Measurements from ENCODE around the gene EIF4G1. TPM values are rescaled to one million over a fixed set of nuclear protein-coding genes. Genes with fewer than 3 reads are reported as not detected.
"Not testable (repeated sequence)": the region's sequence is repeated elsewhere in the genome, so short reads cannot be mapped to it uniquely, and the experiment has no call there.

EIF4G1 gene, protein sequence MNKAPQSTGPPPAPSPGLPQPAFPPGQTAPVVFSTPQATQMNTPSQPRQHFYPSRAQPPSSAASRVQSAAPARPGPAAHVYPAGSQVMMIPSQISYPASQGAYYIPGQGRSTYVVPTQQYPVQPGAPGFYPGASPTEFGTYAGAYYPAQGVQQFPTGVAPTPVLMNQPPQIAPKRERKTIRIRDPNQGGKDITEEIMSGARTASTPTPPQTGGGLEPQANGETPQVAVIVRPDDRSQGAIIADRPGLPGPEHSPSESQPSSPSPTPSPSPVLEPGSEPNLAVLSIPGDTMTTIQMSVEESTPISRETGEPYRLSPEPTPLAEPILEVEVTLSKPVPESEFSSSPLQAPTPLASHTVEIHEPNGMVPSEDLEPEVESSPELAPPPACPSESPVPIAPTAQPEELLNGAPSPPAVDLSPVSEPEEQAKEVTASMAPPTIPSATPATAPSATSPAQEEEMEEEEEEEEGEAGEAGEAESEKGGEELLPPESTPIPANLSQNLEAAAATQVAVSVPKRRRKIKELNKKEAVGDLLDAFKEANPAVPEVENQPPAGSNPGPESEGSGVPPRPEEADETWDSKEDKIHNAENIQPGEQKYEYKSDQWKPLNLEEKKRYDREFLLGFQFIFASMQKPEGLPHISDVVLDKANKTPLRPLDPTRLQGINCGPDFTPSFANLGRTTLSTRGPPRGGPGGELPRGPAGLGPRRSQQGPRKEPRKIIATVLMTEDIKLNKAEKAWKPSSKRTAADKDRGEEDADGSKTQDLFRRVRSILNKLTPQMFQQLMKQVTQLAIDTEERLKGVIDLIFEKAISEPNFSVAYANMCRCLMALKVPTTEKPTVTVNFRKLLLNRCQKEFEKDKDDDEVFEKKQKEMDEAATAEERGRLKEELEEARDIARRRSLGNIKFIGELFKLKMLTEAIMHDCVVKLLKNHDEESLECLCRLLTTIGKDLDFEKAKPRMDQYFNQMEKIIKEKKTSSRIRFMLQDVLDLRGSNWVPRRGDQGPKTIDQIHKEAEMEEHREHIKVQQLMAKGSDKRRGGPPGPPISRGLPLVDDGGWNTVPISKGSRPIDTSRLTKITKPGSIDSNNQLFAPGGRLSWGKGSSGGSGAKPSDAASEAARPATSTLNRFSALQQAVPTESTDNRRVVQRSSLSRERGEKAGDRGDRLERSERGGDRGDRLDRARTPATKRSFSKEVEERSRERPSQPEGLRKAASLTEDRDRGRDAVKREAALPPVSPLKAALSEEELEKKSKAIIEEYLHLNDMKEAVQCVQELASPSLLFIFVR (N-terminal part only)
- 100 to 1,000 TPM; 146 to 213 TPM for total RNA-seq

DNA sequence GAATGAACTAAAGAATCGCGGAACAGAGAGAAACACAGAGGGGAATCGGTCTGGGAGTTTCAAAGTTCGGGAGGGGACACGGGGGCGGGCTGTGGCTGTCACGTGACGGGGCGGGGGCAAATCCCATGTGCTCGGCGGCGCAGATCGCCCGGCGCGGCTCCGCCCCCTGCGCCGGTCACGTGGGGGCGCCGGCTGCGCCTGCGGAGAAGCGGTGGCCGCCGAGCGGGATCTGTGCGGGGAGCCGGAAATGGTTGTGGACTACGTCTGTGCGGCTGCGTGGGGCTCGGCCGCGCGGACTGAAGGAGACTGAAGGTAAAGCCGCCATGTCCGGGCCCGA lies at the start of gene EIF4G1:
Gene EIF4G1 (plus strand): TSS at position 244 of the 337 bp plus-strand sequence. CDS start 1,191 bp downstream, outside the sequence.
- Histone ChIP-seq H3K36me3 (replicated peaks in 1 of 2; ENCODE audit: insufficient read depth in 1 of 2, low read depth in 2 of 2) (no peaks in the 10 kb centered on the region), H3K4me1 (peaks cover 40% of the 10 kb centered on the region), H3K27me3 (no peaks in the 10 kb centered on the region), H3K4me3 (peak within 1 kb of the TSS; percentile 54 to 97), H3K27ac (peak within 1 kb of the TSS; percentile 97 to 99 (median 98)), H3K9me3 (no peaks in the 10 kb centered on the region)
- WGBS, 2 donors, result 0% methylated on average over 6 to 33 of the region's 40 CpGs
- DNase-seq (peak; percentile 96), ATAC-seq (peak; percentile 86)
- no peak for TF ChIP-seq CTCF (IDR thresholded peaks at IDR 0.05)
- peak; percentile 47 to 78 (median 71) for TF ChIP-seq POLR2A (IDR thresholded peaks at IDR 0.05)
- intact Hi-C loops (cut with DNase I), result no loop called here

DNA sequence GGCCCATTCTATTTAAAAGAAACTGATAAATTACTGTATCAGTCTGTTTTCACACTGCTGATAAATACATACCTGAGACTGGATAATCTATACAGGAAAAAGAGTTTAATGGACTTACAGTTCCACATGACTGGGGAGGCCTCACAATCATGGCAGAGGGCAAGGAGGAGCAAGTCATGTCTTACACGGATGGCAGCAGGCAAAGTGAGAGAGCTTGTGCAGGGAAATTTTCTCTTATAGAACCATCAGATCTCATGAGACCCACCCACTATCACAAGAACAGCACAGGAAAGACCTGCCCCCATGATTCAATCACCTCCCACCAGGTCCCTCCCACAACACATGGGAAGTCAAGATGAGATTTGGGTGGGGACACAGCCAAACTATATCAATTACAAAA lies 47.2 kb upstream of the EIF4G1 start:
- H3K9me3 ChIP-seq; H3K27ac ChIP-seq; ATAC-seq; H3K36me3 ChIP-seq (replicated peaks in 1 of 2; ENCODE audit: insufficient read depth in 1 of 2, low read depth in 2 of 2); intact Hi-C loops (cut with DNase I); H3K27me3 ChIP-seq; DNase-seq; H3K4me1 ChIP-seq; H3K4me3 ChIP-seq: not testable (repeated sequence)
- WGBS, 2 donors, result 87 to 93% methylated on average over 1 of the region's 1 CpG

DNA sequence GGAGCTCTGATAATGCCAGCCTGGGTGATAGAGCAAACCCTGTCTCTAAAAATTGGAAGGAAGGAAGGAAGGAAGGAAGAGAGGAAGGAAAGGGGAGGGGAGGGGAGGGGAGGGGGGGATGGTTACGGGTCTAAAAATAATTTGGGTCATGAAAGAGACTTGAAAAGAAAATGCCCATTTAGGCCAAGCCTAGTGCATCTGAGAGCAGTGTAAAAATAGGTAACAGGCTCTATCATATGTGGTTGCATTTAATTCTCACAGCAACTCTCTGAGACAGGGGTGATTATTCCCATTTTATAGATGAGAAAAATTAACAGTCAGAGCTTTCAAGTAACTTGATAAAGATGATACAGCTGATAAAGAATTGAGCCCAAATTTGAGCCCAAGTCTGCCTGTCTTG lies 42.1 kb upstream of the EIF4G1 start:
- no peak overlapping the region for H3K27ac ChIP-seq
- no peak for ATAC-seq
- intact Hi-C loops (cut with DNase I), result no loop called here
- H3K36me3 ChIP-seq (replicated peaks in 1 of 2; ENCODE audit: insufficient read depth in 1 of 2, low read depth in 2 of 2), result no peaks in the 10 kb centered on the region
- WGBS, 2 donors, result 65 to 67% methylated on average over 1 of the region's 1 CpG
- TF ChIP-seq POLR2A (IDR thresholded peaks at IDR 0.05), result no peak
- TF ChIP-seq CTCF (IDR thresholded peaks at IDR 0.05), result no peak
- H3K4me1 ChIP-seq, result peaks cover 19% of the 10 kb centered on the region
- H3K27me3 ChIP-seq, result no peaks in the 10 kb centered on the region
- no peak for DNase-seq
- H3K4me3 ChIP-seq, result no peak overlapping the region
- H3K9me3 ChIP-seq, result no peaks in the 10 kb centered on the region

DNA sequence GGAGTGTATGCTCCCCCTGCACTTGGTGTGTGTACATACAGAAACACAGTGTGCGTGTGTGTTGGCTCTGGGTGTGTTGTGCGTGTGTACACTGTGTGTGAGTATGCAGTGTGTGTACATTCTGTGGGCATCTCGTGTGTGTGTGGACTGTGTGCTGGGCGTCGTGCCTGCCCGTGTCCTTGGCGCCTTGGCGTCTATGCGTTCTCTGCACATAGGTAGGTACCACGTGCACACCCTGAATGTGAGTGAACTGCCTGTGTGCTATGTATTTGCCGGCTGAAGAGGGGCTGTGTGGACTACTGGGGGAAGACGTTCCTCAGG lies 39.1 kb upstream of the EIF4G1 start:
- no peaks in the 10 kb centered on the region for H3K27me3 ChIP-seq
- peaks cover 19% of the 10 kb centered on the region for H3K4me1 ChIP-seq
- peak in 3 of 4 donors; percentile 27 to 44 (median 33) for DNase-seq
- ATAC-seq, result peak; percentile 45
- TF ChIP-seq CTCF (IDR thresholded peaks at IDR 0.05), result no peak
- TF ChIP-seq POLR2A (IDR thresholded peaks at IDR 0.05), result no peak
- no peaks in the 10 kb centered on the region for H3K9me3 ChIP-seq
- 55 to 57% methylated on average over 8 to 12 of the region's 12 CpGs for WGBS, 2 donors
- H3K4me3 ChIP-seq, result no peak overlapping the region
- H3K27ac ChIP-seq, result peak overlapping the region in 2 of 4 donors; percentile 80 to 83
- intact Hi-C loops (cut with DNase I), result no loop called here
- no peaks in the 10 kb centered on the region for H3K36me3 ChIP-seq (replicated peaks in 1 of 2; ENCODE audit: insufficient read depth in 1 of 2, low read depth in 2 of 2)
